ENCODE measurements around the gene ALKBH6. TPM values are rescaled to one million over a fixed set of nuclear protein-coding genes. Genes with fewer than 3 reads are reported as not detected.

The ALKBH6 gene
- total and polyA plus RNA-seq, 10 of the 15 experiments (the other 5 are each of a cell fraction or from before 2014, with no cell fraction given): 1.2 to 56.5 (median 36.1) TPM

DNA sequence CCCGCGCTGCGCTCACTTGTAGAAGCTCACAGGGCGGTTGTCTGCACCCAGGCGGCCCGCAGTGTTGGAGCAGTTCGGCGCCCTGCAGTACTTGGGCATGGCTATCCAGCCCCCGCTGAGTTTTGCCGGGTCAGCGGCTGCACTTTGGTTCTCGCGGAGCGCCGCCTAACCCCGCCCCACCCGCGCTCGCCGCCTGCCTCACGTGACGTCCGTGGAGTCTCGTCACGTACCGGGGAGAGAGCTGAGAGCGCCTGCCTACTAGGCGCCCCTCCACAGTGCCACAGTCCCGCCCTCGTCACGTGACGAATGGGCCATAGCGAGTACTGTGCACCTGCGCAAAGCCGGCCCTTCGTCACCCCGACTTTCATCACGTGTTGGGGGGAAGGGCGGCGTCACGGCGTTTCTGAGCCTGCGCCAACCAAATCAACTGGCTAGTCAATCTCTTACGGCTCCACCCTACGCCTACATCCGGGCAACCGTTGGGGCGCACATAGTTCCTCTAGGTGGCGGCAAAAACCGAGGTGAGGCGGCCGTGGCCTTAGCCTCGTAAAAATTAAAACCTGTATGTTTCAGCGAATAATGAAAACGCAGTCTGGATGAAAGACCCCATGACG, 40.2 kb upstream of the ALKBH6 start, which contains the start of gene THAP8 (continued):
- TF ChIP-seq, protein P1, sequence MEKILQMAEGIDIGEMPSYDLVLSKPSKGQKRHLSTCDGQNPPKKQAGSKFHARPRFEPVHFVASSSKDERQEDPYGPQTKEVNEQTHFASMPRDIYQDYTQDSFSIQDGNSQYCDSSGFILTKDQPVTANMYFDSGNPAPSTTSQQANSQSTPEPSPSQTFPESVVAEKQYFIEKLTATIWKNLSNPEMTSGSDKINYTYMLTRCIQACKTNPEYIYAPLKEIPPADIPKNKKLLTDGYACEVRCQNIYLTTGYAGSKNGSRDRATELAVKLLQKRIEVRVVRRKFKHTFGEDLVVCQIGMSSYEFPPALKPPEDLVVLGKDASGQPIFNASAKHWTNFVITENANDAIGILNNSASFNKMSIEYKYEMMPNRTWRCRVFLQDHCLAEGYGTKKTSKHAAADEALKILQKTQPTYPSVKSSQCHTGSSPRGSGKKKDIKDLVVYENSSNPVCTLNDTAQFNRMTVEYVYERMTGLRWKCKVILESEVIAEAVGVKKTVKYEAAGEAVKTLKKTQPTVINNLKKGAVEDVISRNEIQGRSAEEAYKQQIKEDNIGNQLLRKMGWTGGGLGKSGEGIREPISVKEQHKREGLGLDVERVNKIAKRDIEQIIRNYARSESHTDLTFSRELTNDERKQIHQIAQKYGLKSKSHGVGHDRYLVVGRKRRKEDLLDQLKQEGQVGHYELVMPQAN (conservative IDR thresholded peaks at IDR 0.05): peak; percentile 44; the same call in 1 of the 2 replicates
- TF ChIP-seq SMARCA5 (IDR thresholded peaks at IDR 0.05) (no peak), TCF7 (IDR thresholded peaks at IDR 0.05; ENCODE audit: borderline replicate concordance) (no peak), CHD4 (IDR thresholded peaks at IDR 0.05) (no peak), EGR1 (IDR thresholded peaks at IDR 0.05; ENCODE audit: borderline replicate concordance in 1 of 2, low read depth in 2 of 2, low read length in 2 of 2) (peak in 1 of 2 experiments; percentile 4; a peak in 1 of 3 replicates)
- TF ChIP-seq, protein P2, sequence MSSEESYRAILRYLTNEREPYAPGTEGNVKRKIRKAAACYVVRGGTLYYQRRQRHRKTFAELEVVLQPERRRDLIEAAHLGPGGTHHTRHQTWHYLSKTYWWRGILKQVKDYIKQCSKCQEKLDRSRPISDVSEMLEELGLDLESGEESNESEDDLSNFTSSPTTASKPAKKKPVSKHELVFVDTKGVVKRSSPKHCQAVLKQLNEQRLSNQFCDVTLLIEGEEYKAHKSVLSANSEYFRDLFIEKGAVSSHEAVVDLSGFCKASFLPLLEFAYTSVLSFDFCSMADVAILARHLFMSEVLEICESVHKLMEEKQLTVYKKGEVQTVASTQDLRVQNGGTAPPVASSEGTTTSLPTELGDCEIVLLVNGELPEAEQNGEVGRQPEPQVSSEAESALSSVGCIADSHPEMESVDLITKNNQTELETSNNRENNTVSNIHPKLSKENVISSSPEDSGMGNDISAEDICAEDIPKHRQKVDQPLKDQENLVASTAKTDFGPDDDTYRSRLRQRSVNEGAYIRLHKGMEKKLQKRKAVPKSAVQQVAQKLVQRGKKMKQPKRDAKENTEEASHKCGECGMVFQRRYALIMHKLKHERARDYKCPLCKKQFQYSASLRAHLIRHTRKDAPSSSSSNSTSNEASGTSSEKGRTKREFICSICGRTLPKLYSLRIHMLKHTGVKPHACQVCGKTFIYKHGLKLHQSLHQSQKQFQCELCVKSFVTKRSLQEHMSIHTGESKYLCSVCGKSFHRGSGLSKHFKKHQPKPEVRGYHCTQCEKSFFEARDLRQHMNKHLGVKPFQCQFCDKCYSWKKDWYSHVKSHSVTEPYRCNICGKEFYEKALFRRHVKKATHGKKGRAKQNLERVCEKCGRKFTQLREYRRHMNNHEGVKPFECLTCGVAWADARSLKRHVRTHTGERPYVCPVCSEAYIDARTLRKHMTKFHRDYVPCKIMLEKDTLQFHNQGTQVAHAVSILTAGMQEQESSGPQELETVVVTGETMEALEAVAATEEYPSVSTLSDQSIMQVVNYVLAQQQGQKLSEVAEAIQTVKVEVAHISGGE (CRISPR knock-in tag; IDR thresholded peaks at IDR 0.05): peak; percentile 58; the same call in 1 of the 2 replicates
- TF ChIP-seq, protein P3, sequence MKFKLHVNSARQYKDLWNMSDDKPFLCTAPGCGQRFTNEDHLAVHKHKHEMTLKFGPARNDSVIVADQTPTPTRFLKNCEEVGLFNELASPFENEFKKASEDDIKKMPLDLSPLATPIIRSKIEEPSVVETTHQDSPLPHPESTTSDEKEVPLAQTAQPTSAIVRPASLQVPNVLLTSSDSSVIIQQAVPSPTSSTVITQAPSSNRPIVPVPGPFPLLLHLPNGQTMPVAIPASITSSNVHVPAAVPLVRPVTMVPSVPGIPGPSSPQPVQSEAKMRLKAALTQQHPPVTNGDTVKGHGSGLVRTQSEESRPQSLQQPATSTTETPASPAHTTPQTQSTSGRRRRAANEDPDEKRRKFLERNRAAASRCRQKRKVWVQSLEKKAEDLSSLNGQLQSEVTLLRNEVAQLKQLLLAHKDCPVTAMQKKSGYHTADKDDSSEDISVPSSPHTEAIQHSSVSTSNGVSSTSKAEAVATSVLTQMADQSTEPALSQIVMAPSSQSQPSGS (IDR thresholded peaks at IDR 0.05; ENCODE audit: low read length): no peak
